ENCODE data around the gene CSNK1D. TPM values are rescaled to one million over a fixed set of nuclear protein-coding genes. Genes with fewer than 3 reads are reported as not detected.

The CSNK1D gene
- total RNA-seq, 2 donors from 2014 or later = 37.6 to 116 TPM

DNA sequence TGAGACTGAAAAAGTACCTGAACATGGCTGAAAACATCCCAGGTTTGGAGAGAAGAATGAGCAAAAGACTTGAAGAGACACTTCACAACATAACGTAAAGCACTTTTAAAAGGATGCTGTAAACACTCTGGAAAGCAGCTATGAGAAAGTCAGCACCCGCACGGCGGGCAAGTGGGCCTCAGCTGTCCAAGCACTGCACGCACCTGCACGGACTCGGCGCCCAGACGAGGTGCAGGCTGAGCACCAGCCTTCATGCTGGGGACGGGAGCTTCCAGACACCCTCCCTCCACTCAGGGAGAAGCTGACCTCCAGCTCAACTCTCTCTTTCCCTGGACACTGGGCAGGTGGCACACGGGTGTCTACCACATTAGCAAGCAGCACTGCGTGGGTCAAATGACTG, 74.0 kb downstream of the CSNK1D start:
- Histone ChIP-seq H3K4me3 (no peak overlapping the region), H3K36me3 (replicated peaks in 1 of 2; ENCODE audit: insufficient read depth in 1 of 2, low read depth in 2 of 2) (peaks cover 0 to 13% of the 10 kb centered on the region in 2 donors), H3K9me3 (no peaks in the 10 kb centered on the region), H3K27me3 (no peaks in the 10 kb centered on the region), H3K27ac (no peak overlapping the region), H3K4me1 (no peaks in the 10 kb centered on the region)
- 89 to 94% methylated on average over 11 to 12 of the region's 12 CpGs for WGBS, 2 donors
- TF ChIP-seq, protein P1, sequence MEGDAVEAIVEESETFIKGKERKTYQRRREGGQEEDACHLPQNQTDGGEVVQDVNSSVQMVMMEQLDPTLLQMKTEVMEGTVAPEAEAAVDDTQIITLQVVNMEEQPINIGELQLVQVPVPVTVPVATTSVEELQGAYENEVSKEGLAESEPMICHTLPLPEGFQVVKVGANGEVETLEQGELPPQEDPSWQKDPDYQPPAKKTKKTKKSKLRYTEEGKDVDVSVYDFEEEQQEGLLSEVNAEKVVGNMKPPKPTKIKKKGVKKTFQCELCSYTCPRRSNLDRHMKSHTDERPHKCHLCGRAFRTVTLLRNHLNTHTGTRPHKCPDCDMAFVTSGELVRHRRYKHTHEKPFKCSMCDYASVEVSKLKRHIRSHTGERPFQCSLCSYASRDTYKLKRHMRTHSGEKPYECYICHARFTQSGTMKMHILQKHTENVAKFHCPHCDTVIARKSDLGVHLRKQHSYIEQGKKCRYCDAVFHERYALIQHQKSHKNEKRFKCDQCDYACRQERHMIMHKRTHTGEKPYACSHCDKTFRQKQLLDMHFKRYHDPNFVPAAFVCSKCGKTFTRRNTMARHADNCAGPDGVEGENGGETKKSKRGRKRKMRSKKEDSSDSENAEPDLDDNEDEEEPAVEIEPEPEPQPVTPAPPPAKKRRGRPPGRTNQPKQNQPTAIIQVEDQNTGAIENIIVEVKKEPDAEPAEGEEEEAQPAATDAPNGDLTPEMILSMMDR (IDR thresholded peaks at IDR 0.05) = no peak
- no peak for TF ChIP-seq POLR2A (IDR thresholded peaks at IDR 0.05)
- intact Hi-C loops (cut with DNase I) = no loop called here
- no peak for ATAC-seq
- DNase-seq = no peak

DNA sequence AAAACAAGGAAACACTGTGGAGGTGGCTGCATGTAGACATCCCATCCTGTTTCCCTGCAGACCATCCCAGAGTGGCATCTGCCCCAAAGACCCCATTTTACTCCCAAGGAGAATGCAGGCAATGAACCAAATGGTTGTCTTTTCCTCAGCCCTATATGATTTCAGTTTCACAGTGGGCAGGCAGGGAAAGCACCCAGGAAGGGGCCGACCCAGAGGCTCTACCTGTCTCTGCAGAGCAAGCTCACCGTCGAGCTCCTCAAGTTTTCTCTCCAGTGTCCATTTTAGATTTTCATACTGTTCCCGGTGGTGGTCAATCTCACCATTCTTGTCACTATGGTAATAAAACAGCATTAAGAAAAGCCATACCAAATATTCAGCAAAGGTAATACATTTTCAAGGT, 75.4 kb downstream of the CSNK1D start:
- DNase-seq (no peak), ATAC-seq (no peak)
- 80% methylated on average over 4 of the region's 4 CpGs for WGBS, 2 donors

DNA sequence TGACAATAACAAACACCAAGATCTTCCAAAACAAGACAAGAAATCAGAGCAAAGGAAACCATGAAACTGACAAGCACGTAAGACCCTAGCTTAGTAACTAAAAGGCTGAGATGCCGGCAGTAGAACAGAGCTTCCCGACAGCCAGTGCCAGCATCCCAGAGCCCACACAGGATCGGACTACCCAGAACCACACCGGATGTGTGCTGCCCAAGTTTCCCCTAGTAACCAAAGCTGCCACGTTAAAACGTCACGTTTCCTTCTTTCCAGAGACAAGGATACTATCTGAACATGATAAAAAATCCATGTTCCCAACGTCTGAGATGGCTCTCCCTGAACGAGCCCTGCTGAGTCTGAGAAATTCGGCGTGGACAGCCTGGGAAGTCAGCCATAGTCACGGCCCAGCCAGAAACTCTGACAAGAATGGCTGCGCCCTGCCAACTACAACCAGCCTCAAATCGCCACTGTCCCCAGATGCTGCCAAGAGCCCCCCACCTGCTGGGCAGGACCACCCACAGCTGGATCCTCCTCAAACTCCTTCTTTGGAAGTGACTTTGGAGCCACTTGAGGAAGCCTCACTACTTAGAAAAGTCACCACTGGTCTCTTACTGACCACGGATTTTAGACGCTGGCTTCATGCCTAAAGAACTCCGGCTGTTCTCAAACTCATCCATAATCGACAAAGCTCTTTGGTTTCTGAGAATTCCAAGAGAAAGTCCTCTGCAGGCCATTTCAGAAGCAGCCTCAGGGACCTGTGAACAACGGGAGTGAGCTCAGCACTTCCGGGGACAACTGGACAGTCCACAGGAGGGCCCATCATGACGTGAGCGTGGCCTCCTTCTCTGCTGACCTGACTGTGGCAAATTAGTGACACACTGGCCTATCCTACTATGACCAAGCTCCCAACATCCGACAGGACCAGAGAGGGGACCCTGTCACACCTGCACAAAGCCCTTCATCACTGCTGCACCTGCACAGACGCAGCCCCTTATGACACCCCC, 77.5 kb downstream of the CSNK1D start:
- intact Hi-C loops (cut with DNase I) = no loop called here
- no peaks in the 10 kb centered on the region for H3K27me3 ChIP-seq
- no peaks in the 10 kb centered on the region for H3K9me3 ChIP-seq
- no peak overlapping the region for H3K27ac ChIP-seq
- no peak for TF ChIP-seq POLR2A (IDR thresholded peaks at IDR 0.05)
- TF ChIP-seq, protein P1 (IDR thresholded peaks at IDR 0.05) = no peak
- H3K4me3 ChIP-seq = no peak overlapping the region
- WGBS, 2 donors = 82 to 86% methylated on average over 19 to 25 of the region's 25 CpGs
- ATAC-seq (no peak), DNase-seq (no peak)
- no peaks in the 10 kb centered on the region for H3K4me1 ChIP-seq
- peaks cover 0 to 16% of the 10 kb centered on the region in 2 donors for H3K36me3 ChIP-seq (replicated peaks in 1 of 2; ENCODE audit: insufficient read depth in 1 of 2, low read depth in 2 of 2)

More for the DNA sequence above, 75.4 kb downstream of the CSNK1D start:
- H3K27me3 ChIP-seq = no peaks in the 10 kb centered on the region
- peaks cover 0 to 14% of the 10 kb centered on the region in 2 donors for H3K36me3 ChIP-seq (replicated peaks in 1 of 2; ENCODE audit: insufficient read depth in 1 of 2, low read depth in 2 of 2)
- H3K9me3 ChIP-seq = no peaks in the 10 kb centered on the region
- no peak overlapping the region for H3K27ac ChIP-seq
- H3K4me1 ChIP-seq = no peaks in the 10 kb centered on the region
- TF ChIP-seq, protein P1 (IDR thresholded peaks at IDR 0.05) = no peak
- TF ChIP-seq POLR2A (IDR thresholded peaks at IDR 0.05) = no peak
- intact Hi-C loops (cut with DNase I) = no loop called here
- H3K4me3 ChIP-seq = no peak overlapping the region

DNA sequence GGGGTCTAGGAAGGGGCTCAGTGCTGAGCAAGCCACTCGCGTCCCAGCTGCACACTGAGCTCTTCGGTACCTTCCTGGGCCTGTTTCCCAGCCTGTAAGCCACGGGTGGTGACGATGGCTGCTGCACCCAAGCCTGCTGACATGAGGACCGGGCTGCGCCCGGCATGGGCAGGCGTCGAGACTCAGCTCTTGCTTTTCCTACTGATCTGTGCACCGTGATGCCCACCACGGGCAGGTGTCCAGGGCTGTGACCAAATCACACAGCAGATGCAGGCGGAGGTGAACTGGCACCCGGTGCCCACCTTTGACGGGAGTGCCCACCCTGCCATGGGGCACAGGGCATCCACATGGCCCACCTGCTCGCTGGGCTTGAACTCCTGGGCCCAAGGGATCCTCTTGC, 78.7 kb downstream of the CSNK1D start:
- Histone ChIP-seq H3K4me3 (no peak overlapping the region), H3K4me1 (no peaks in the 10 kb centered on the region), H3K27me3 (no peaks in the 10 kb centered on the region), H3K36me3 (replicated peaks in 1 of 2; ENCODE audit: insufficient read depth in 1 of 2, low read depth in 2 of 2) (peaks cover 0 to 16% of the 10 kb centered on the region in 2 donors), H3K27ac (no peak overlapping the region), H3K9me3 (no peaks in the 10 kb centered on the region)
- WGBS, 2 donors = 90 to 92% methylated on average over 5 to 15 of the region's 16 CpGs
- no peak for ATAC-seq
- intact Hi-C loops (cut with DNase I) = no loop called here
- TF ChIP-seq, protein P1 (IDR thresholded peaks at IDR 0.05) = no peak
- TF ChIP-seq POLR2A (IDR thresholded peaks at IDR 0.05) = no peak
- DNase-seq = no peak

Measured in body of pancreas (tissue), 4 donors.